HEK293 (cell line): Measurements from ENCODE around the gene PHPT1.
A peak's percentile ranks its signal among the peaks of the same experiment; 100 is the strongest.

Source experiments
- CTCF ChIA-PET: fragments of 350-600 bp; formaldehyde crosslinking; extraction: SDS; loops from one replicate; lab custom pipeline; 2021; ENCODE audit warnings: antibody characterized with exemption; lab: Yijun Ruan, JAX
- POLR2A ChIA-PET: fragments of 300-600 bp; formaldehyde crosslinking; extraction: SDS; loops from one replicate; lab custom pipeline; 2020; ENCODE audit warnings: antibody characterized with exemption, inconsistent platforms; lab: Yijun Ruan, JAX
- H3K27ac ChIP-seq: fragments of 200-500 bp; sonication (Bioruptor generic); 2 replicates; pipeline ENCODE4 v1.5.1; 2014; ENCODE audit warnings: low read depth, low read length, control low read depth, inconsistent platforms; ENCODE audit errors: extremely low read depth
- H3K36me3 ChIP-seq, 2 experiments: fragments of 200-500 bp in 1 of 2; sonication (Bioruptor generic) in 1 of 2; 1 replicate in 1 of 2; 2 replicates in 1 of 2; pipeline ENCODE4 v1.5.1; 2014 to 2017; ENCODE audit warnings: inconsistent platforms in 2 of 2, low read length in 2 of 2; ENCODE audit not compliant: control insufficient read depth in 2 of 2, insufficient read depth in 1 of 2
- H3K4me1 ChIP-seq: fragments of 200-500 bp; sonication (Bioruptor generic); 2 replicates; pipeline ENCODE4 v1.5.1; 2014; ENCODE audit warnings: mild to moderate bottlenecking, low read length, inconsistent platforms; ENCODE audit not compliant: control insufficient read depth, insufficient read depth
- H3K4me3 ChIP-seq: 2 replicates; pipeline ENCODE4 v1.5.1; 2011; ENCODE audit warnings: low read depth, mild to moderate bottlenecking, control low read depth, low read length, moderate library complexity
- H3K9me3 ChIP-seq: fragments of 200-500 bp; sonication (Bioruptor generic); 2 replicates; pipeline ENCODE4 v1.5.1; 2014; ENCODE audit warnings: low read depth, low read length, inconsistent platforms; ENCODE audit not compliant: control insufficient read depth, insufficient read depth
- BCL11B ChIP-seq: fragments of 450-650 bp; formaldehyde crosslinking; IDR thresholded peaks from 2 replicates; pipeline ENCODE4 v1.5.1; 2016; ENCODE audit warnings: low read depth, missing biosample characterization, missing genetic modification characterization
- GLI2 ChIP-seq: fragments of 450-650 bp; formaldehyde crosslinking; IDR thresholded peaks from 2 replicates; pipeline ENCODE4; 2017; ENCODE audit warnings: missing biosample characterization, missing genetic modification characterization, low read depth, borderline replicate concordance
- HIC1 ChIP-seq: fragments of 450-650 bp; formaldehyde crosslinking; IDR thresholded peaks from 2 replicates; pipeline ENCODE4 v1.5.1; 2016; ENCODE audit warnings: missing biosample characterization, missing genetic modification characterization
- KLF9 ChIP-seq: fragments of 450-650 bp; formaldehyde crosslinking; IDR thresholded peaks from 2 replicates; pipeline ENCODE4 v1.5.1; 2016; ENCODE audit warnings: missing biosample characterization, missing genetic modification characterization, low read depth
- MYNN ChIP-seq: fragments of 450-650 bp; formaldehyde crosslinking; IDR thresholded peaks from 2 replicates; pipeline ENCODE4 v1.5.1; 2016; ENCODE audit warnings: missing biosample characterization, missing genetic modification characterization, borderline replicate concordance
- TCF7L2 ChIP-seq: IDR thresholded peaks from 2 replicates; pipeline ENCODE4 v1.6.1; 2011; ENCODE audit warnings: low read depth, mild to moderate bottlenecking, inconsistent platforms, low read length, moderate library complexity, borderline replicate concordance
- ZBTB44 ChIP-seq: fragments of 450-650 bp; IDR thresholded peaks from 2 replicates; pipeline ENCODE4 v1.5.1; 2018; ENCODE audit warnings: missing biosample characterization, mild to moderate bottlenecking, missing genetic modification characterization
- ZBTB7A ChIP-seq: fragments of 450-650 bp; formaldehyde crosslinking; IDR thresholded peaks from 2 replicates; pipeline ENCODE4 v1.5.1; 2016; ENCODE audit warnings: low read depth, missing biosample characterization, missing genetic modification characterization
- ZBTB8A ChIP-seq: fragments of 450-650 bp; formaldehyde crosslinking; IDR thresholded peaks from 2 replicates; pipeline ENCODE4 v1.5.1; 2016; ENCODE audit warnings: missing biosample characterization, missing genetic modification characterization
- ZNF140 ChIP-seq: fragments of 450-650 bp; formaldehyde crosslinking; IDR thresholded peaks from 2 replicates; pipeline ENCODE4 v1.5.1; 2016; ENCODE audit warnings: missing biosample characterization, missing genetic modification characterization
- ZNF146 ChIP-seq: fragments of 450-650 bp; formaldehyde crosslinking; IDR thresholded peaks from 2 replicates; pipeline ENCODE4 v1.5.1; 2016; ENCODE audit warnings: missing biosample characterization, missing genetic modification characterization
- ZNF274 ChIP-seq, 2 experiments: fragments of 200-500 bp in 1 of 2; fragments of 450-650 bp in 1 of 2; sonication (Bioruptor generic) in 1 of 2; formaldehyde crosslinking in 1 of 2; IDR thresholded peaks; 2 replicates each; pipeline versions ENCODE4 v1.5.1 to v1.6.1; 2014 to 2016; ENCODE audit warnings: borderline replicate concordance in 1 of 2, inconsistent platforms in 1 of 2, low read length in 1 of 2, missing biosample characterization in 1 of 2, missing genetic modification characterization in 1 of 2
- ZNF37A ChIP-seq: fragments of 450-650 bp; IDR thresholded peaks from 2 replicates; pipeline ENCODE4 v1.5.1; 2018; ENCODE audit warnings: missing biosample characterization, missing genetic modification characterization
- ZNF423 ChIP-seq: fragments of 450-650 bp; formaldehyde crosslinking; IDR thresholded peaks from 2 replicates; pipeline ENCODE4 v1.5.1; 2016; ENCODE audit warnings: missing biosample characterization, missing genetic modification characterization
- ZNF521 ChIP-seq: fragments of 450-650 bp; formaldehyde crosslinking; IDR thresholded peaks from 2 replicates; pipeline ENCODE4 v1.5.1; 2017; ENCODE audit warnings: missing biosample characterization, mild to moderate bottlenecking, missing genetic modification characterization
- ZNF530 ChIP-seq: fragments of 450-650 bp; formaldehyde crosslinking; IDR thresholded peaks from 2 replicates; pipeline ENCODE4 v1.5.1; 2016; ENCODE audit warnings: low read depth, missing biosample characterization, missing genetic modification characterization
- ZNF544 ChIP-seq: fragments of 450-650 bp; formaldehyde crosslinking; IDR thresholded peaks from 2 replicates; pipeline ENCODE4 v1.5.0; 2017; ENCODE audit warnings: missing biosample characterization, missing genetic modification characterization
- ZNF558 ChIP-seq: fragments of 450-650 bp; formaldehyde crosslinking; IDR thresholded peaks from 2 replicates; pipeline ENCODE4 v1.5.1; 2016; ENCODE audit warnings: missing biosample characterization, missing genetic modification characterization
- ZNF600 ChIP-seq: fragments of 450-650 bp; formaldehyde crosslinking; IDR thresholded peaks from 2 replicates; pipeline ENCODE4 v1.5.1; 2016; ENCODE audit warnings: missing biosample characterization, missing genetic modification characterization
- ZNF654 ChIP-seq: fragments of 450-650 bp; formaldehyde crosslinking; IDR thresholded peaks from 2 replicates; pipeline ENCODE4 v1.5.1; 2016; ENCODE audit warnings: low read depth, missing biosample characterization, missing genetic modification characterization
- ZNF658 ChIP-seq: fragments of 450-650 bp; formaldehyde crosslinking; IDR thresholded peaks from 2 replicates; pipeline ENCODE4; 2016; ENCODE audit warnings: missing biosample characterization, missing genetic modification characterization
- ZNF791 ChIP-seq: fragments of 450-650 bp; formaldehyde crosslinking; IDR thresholded peaks from 2 replicates; pipeline ENCODE4 v1.5.1; 2016; ENCODE audit warnings: missing biosample characterization, missing genetic modification characterization

The PHPT1 gene

GRCh38 chr9:136852664-136853595, 3.7 kb downstream of the PHPT1 start:
- Histone ChIP-seq H3K36me3 (peaks cover 0 to 29% of the 10 kb centered on the region in 2 experiments; a peak in 1 of 3 replicates), H3K9me3 (no peaks in the 10 kb centered on the region), H3K4me3 (no peak overlapping the region), H3K4me1 (0 out of 2 replicates have a peak, but pooled peaks cover 4% of the 10 kb centered on the region), H3K27ac (no peak overlapping the region)
- ChIA-PET CTCF (interaction anchor here (0.6 to 1.0 kb wide), 3 partner anchors 11 to 66 kb away, joined by 3 read pairs; partner anchors contain the start of gene AJM1), POLR2A (interaction anchor here (1.9 kb wide), 1 partner anchor 8 kb away, joined by 9 read pairs; no protein-coding TSS in a partner anchor)
- TF ChIP-seq ZNF600 (tag by site-specific recombination) (peak; percentile 53), ZNF274 (IDR thresholded peaks at IDR 0.05; ENCODE audit: low read length) (no peak), ZNF274 (tag by site-specific recombination; IDR thresholded peaks at IDR 0.05; ENCODE audit: borderline replicate concordance) (no peak), ZBTB8A (tag by site-specific recombination) (peak; percentile 29; the same call in 1 of the 2 replicates), ZBTB7A (tag by site-specific recombination) (0 out of 2 replicates have a peak, but pooled peaks have one; percentile 26), ZNF530 (tag by site-specific recombination) (no peak), HIC1 (tag by site-specific recombination) (peak; percentile 67), BCL11B (peak; percentile 63)

GRCh38 chr9:136853596-136854112, 4.4 kb downstream of the PHPT1 start:
- H3K27ac ChIP-seq: no peak overlapping the region
- CTCF ChIA-PET: interaction anchor here (1.0 kb wide), 1 partner anchor 11 kb away, joined by 3 read pairs; the partner anchor contains the start of gene AJM1
- H3K9me3 ChIP-seq: no peaks in the 10 kb centered on the region
- H3K36me3 ChIP-seq: peaks cover 0 to 34% of the 10 kb centered on the region in 2 experiments; a peak in 1 of 3 replicates
- no peak for TF ChIP-seq ZNF658 (tag by site-specific recombination)
- no peak for TF ChIP-seq ZNF544 (tag by site-specific recombination)
- TF ChIP-seq ZNF37A (tag by site-specific recombination): no peak
- no peak for TF ChIP-seq MYNN (tag by site-specific recombination)
- no peak for TF ChIP-seq TCF7L2
- TF ChIP-seq ZBTB44 (tag by site-specific recombination): no peak
- TF ChIP-seq ZNF146 (tag by site-specific recombination): no peak
- TF ChIP-seq ZNF423 (tag by site-specific recombination): no peak
- TF ChIP-seq ZNF791 (tag by site-specific recombination): no peak
- TF ChIP-seq ZNF521: no peak
- no peak for TF ChIP-seq ZNF140 (tag by site-specific recombination)
- no peak for TF ChIP-seq GLI2
- TF ChIP-seq ZNF654 (tag by site-specific recombination): no peak
- TF ChIP-seq ZNF274 (IDR thresholded peaks at IDR 0.05; ENCODE audit: low read length): no peak
- TF ChIP-seq ZNF274 (tag by site-specific recombination; IDR thresholded peaks at IDR 0.05; ENCODE audit: borderline replicate concordance): no peak
- no peak for TF ChIP-seq ZNF558
- no peak for TF ChIP-seq KLF9 (tag by site-specific recombination)
- 0 out of 2 replicates have a peak, but pooled peaks cover 4% of the 10 kb centered on the region for H3K4me1 ChIP-seq
- no peak overlapping the region for H3K4me3 ChIP-seq
- POLR2A ChIA-PET: no interaction called here
